Superior temporal gyrus (tissue), 1 donor: ENCODE data around the gene NAALADL2.
"Not testable (repeated sequence)": the region's sequence is repeated elsewhere in the genome, so short reads cannot be mapped to it uniquely, and the experiment has no call there.

Experiments used
- DNase-seq: peaks from one replicate; pipeline ENCODE4 v3.0.0-alpha.2; 2016; ENCODE audit errors: extremely low spot score

The NAALADL2 gene

GRCh38 chr3:175260145-175260794 lies 401.1 kb downstream of the NAALADL2 start:
- DNase-seq: no peak

DNA sequence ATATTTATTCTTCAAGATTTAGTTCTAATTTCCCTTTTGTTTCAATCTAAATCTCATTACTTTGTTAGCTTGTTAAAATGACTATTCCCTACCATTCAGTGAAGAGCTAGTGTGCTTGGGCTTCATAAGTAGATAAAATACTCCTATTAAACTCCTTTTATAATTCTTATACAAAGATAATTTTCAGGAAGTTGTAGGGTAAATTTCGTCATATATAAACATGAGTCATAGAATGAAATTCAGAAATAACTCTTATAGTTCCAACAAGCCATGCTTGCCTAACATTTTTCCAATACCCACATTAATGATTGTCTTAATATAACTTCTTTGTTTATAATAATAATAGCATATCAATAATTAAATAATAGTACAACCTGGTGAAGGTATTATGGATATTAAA lies 407.3 kb downstream of the NAALADL2 start:
- no peak for DNase-seq

- DNase-seq: no peak
Observed at GRCh38 chr3:175267121-175267531, 408.0 kb downstream of the NAALADL2 start.

- no peak for DNase-seq
Observed at GRCh38 chr3:175267561-175267960, 408.4 kb downstream of the NAALADL2 start.

GRCh38 chr3:175269394-175269793 lies 410.3 kb downstream of the NAALADL2 start:
- DNase-seq: no peak

DNA sequence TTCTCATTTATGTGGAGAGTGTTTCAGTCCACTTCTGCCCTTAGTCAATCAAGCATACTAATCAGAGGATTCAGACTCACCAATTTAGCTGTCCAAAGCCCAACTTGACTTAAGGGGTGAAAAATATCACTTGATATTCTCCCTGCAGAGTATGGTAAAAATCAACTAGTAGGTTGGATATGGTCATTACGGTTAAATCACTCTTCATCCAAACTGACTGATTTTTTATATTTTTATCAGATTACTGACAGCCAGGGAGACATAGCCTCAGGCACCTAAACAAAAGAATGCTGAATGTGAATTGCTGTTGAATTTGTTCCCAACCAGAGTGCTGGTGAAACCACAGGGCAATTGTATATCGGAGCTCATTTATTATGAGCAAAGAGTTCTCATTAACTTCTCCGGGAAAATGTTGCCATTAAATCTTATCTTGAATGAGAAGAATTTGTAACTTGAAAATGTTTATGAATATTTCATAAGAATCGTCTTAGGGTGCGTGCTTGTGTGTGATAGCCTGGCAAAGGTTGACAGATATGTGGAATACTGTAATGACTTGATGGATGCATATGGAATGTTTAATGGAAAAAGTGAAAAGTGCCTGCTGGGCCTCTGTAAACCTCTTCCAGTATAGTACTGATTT lies 411.2 kb downstream of the NAALADL2 start:
- DNase-seq: no peak

- DNase-seq: no peak
Observed at GRCh38 chr3:175270866-175271265, 411.7 kb downstream of the NAALADL2 start.

DNA sequence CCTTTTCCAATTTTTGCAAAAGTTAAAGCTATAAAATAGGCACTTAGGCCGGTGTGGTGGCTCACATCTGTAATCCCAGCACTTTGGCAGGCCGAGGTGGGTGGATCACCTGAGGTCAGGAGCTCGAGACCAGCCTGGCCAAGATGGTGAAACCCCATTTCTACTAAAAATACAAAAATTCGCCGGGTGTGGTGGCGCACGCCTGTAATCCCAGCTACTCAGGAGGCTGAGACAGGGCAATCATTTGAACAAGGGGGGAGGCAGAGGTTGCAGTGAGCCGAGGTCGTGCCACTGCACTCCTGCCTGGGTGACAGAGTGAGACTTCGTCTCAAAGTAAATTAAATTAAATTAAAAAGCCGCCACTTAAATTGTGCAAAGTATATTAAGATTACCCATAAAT lies 412.3 kb downstream of the NAALADL2 start:
- DNase-seq: not testable (repeated sequence)

- no peak for DNase-seq
Observed at GRCh38 chr3:175272392-175272791, 413.3 kb downstream of the NAALADL2 start.

DNA sequence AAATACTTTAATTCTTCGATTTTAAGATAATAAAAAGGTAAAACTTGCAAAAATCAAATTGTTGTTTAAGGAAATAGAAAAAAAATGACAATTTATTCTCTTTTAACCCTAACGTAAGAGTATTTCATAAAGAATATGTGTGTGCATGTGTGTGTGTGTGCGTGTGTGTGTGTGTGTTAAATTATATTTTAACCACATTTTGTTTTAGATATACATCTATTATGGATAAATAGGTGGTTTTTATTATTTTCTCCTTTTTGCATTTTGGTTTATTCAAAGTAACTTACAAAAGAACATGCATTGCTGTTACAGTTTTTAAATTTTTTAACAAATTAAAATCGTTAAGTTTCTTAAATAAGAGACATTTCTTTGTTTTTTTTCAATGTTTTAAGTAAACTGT lies 414.4 kb downstream of the NAALADL2 start:
- DNase-seq: no peak

GRCh38 chr3:175274056-175274455 lies 414.9 kb downstream of the NAALADL2 start:
- DNase-seq: no peak

DNA sequence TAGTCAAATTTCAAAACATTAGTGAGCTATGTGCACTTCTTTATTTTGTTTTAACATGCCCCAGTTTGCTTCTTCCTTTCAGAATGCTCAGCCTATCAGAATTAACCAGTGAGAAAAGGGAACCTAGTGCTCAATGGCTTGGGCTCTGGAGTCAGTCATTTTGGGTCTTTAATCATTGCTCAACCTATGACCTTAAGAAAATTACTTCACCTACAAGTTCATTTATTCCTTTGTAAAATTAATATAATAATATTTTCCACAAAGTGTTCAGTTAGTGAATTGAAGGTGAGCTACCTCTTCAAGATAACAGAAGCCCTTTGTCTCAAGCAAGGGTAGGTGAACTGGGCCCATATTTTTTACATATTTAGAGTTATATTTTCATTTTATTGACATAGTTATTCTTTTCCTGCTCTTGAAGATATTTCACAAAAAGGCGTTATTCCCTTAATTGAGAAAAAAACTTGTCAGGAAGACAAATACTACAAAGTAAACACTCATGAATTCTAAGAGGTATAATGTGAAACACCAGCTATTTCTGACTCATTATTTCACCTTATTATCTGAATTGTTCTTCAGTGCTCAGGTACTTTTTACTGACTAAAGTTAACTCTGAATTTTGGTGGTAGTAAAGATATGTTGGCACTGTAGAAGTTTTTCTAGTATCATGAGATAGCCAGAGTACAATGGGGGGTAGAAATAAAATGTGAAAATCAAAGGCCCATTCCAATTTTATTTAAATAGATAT lies 415.5 kb downstream of the NAALADL2 start:
- no peak for DNase-seq

DNA sequence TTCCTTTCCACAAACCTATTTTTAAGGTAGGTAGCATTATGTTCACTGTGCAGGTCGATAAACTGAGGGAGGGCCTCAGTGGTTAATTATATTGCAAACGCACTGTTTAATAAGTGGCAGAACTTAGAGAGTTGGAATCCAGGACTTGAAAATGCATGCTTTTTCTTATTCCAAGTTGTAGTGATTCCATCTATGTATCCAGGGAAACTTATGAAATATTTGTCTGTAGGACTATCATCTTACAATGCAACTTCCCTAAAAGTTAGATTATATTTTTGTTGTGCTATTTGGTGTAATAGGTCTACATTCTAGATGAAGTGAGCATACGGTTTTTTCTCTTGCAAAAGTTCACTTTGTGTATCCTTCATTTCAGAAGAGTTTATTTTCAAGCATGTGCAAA lies 419.5 kb downstream of the NAALADL2 start:
- DNase-seq: no peak

DNA sequence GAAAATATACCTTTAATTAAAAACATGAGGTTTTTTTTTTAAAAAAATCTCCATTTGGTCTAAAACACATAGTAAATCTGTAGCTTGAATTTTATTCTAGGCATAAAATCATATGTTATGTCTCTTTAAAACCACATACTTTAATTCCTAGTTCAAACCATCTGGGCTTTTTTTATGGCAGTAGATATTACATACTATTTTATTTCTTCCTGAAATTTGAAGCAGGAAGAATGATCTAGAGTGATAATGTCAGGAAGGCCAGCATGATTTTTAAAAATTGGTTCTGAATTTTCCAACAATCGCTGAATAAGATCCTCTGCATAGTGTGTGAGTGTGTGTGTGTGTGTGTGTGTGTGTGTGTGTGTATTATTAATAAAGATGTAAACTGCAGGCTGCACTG lies 420.3 kb downstream of the NAALADL2 start:
- DNase-seq: no peak

DNA sequence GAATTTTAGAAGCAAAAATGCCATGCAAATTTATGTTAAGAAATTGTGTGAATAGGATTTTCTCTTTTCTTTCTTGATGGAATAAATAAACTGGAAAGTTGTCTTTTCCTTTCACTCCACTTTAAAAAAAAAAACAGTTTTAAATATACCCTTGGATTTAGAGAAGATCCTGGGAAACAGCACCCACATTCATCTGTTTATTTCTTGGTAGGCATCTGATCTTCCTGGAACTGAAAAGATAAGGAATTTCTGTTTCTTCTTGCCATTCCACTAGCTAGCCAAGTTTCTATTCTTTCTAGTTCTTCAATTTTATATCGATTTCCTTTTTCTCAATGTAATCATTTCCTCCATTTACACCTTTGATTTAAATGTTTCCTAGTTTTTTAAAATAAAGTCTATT lies 420.8 kb downstream of the NAALADL2 start:
- no peak for DNase-seq

- DNase-seq: no peak
Observed at GRCh38 chr3:175287361-175287963, 428.3 kb downstream of the NAALADL2 start.

GRCh38 chr3:175288621-175289020 lies 429.5 kb downstream of the NAALADL2 start:
- DNase-seq: no peak

DNA sequence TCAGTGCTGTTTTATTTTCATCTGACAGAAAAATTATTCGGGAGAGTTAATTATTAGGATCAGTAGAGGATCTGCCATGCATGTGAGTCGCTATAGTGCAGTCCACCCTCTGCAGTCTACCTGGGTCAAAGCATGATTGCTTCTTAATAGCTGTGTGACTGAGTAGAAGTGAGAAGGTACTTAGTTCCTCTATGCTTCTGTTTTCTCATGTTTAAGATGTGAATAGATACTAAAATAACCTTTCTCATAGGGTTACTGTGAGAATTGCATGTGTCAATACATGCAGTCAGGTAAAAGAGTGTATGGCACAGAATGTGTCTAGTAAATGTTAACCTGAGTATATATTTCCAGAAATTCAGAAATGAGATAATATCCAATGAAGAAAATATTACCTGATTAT lies 435.7 kb downstream of the NAALADL2 start:
- DNase-seq: no peak

- DNase-seq: no peak
Observed at GRCh38 chr3:175295248-175296130, 436.4 kb downstream of the NAALADL2 start.

DNA sequence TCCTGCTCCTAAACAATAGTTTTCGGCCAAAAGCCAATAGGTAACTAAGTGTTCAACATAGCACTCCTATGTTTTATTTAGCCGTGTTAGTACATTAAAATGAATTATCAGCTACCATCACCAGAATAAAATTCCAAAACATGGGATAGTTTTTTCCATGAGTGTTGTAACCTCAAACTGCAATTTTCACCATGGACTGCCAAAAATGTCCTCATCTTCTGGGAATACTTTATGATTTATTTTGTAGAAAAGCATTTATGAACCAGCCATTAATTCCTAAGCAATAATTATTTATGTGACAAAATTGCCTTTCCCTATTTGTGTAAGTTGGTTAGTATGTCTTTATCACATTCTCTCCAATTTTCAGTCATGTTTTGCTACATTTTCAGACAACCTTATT lies 438.1 kb downstream of the NAALADL2 start:
- no peak for DNase-seq

DNA sequence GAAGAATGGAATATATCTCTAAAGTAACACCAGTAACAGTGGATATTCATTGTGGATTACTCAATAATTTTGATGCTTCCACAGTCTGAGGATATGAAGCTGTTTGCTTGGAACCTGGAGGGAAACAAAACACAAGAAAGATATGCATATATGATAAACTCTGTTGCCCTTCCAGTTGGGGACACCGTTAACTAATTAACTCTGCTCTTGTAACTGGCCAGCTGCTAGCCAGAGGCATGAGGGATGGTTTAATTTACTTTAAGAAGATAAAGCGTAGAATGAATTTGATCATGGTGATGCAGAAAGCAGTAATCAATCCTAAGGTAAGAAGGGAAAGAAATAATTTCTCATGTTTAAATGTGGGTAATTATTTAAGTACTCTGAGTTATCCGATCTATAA lies 442.6 kb downstream of the NAALADL2 start:
- no peak for DNase-seq

DNA sequence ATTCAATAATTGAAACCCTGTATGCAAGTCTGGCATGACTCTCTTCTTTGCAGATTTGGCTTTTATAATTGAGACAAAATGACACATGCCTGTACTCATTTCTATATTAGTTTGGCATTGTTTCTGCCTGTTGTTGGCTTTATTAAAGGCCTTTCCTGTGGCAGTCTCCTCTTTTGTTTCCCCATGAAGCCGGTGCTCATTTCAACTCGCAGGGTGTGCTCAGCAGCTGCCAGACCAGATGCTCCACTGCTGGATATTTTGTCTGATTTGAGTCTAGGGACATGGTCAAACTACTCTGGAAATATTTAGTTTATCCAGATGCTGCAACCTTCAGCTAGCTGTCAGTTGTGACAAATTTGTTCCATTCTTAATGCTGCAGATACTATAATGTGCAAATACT lies 445.3 kb downstream of the NAALADL2 start:
- DNase-seq: no peak
